ENCODE results near the gene ADD3. TPM values are rescaled to one million over a fixed set of nuclear protein-coding genes. Genes with fewer than 3 reads are reported as not detected.

The ADD3 gene
- total RNA-seq, 1 experiment from 2014 or later, result 86.7 TPM

DNA sequence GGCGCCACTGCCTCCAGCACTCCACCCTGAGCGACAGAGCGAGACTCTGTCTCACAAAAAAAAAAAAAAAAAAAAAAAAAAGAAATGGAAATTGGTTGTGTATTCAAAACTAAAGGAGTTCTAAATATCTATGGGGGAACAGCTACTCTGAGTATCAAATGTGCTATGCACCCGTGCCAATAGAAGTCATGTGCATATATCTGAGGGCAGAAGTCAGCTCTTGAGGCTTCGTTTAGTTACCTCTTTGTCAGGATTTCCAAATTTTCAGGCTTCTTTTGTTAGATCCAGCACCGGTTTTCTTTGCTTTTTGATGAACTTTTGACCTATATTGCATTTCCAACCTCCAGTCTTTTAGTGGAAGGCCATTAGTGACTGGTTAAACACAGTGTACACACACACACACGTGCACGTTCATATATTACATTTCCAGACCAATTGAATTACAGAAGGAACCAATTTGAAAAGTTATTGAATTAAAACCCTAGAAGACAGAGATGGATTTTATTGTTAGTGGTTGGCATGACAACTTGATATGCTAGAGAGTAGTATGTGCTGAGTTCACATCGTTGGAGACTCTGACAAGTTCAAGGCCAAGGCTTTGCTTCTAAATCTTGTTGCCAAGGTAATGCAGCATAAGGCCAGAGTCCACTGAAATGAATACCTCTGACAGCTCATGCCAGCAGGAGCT is 33.1 kb upstream of the ADD3 start:
- no peaks in the 10 kb centered on the region for H3K36me3 Mint-ChIP-seq
- TF ChIP-seq GABPB1 (CRISPR knock-in tag; IDR thresholded peaks at IDR 0.05) (0 out of 2 replicates have a peak, but pooled peaks have one; percentile 17), ZNF219 (CRISPR knock-in tag; IDR thresholded peaks at IDR 0.05; ENCODE audit: borderline replicate concordance) (no peak)
- H3K27me3 Mint-ChIP-seq (ENCODE audit: low read depth), result no peaks in the 10 kb centered on the region
- peaks cover 37% of the 10 kb centered on the region for H3K4me1 Mint-ChIP-seq
- CTCF ChIA-PET, result interaction anchor here (0.6 to 2.8 kb wide), 9 partner anchors 10 to 573 kb away, joined by 3 to 15 read pairs (median 4); no protein-coding TSS in a partner anchor
- ATAC-seq (no peak), DNase-seq (ENCODE audit: low spot score) (no peak)
- H3K4me3 Mint-ChIP-seq, result no peak overlapping the region
- no peak overlapping the region for H3K27ac Mint-ChIP-seq
- no peaks in the 10 kb centered on the region for H3K9me3 Mint-ChIP-seq
- POLR2A ChIA-PET, result interaction anchor here (0.6 to 0.7 kb wide), 2 partner anchors 41 to 83 kb away, joined by 4 to 5 read pairs; no protein-coding TSS in a partner anchor

DNA sequence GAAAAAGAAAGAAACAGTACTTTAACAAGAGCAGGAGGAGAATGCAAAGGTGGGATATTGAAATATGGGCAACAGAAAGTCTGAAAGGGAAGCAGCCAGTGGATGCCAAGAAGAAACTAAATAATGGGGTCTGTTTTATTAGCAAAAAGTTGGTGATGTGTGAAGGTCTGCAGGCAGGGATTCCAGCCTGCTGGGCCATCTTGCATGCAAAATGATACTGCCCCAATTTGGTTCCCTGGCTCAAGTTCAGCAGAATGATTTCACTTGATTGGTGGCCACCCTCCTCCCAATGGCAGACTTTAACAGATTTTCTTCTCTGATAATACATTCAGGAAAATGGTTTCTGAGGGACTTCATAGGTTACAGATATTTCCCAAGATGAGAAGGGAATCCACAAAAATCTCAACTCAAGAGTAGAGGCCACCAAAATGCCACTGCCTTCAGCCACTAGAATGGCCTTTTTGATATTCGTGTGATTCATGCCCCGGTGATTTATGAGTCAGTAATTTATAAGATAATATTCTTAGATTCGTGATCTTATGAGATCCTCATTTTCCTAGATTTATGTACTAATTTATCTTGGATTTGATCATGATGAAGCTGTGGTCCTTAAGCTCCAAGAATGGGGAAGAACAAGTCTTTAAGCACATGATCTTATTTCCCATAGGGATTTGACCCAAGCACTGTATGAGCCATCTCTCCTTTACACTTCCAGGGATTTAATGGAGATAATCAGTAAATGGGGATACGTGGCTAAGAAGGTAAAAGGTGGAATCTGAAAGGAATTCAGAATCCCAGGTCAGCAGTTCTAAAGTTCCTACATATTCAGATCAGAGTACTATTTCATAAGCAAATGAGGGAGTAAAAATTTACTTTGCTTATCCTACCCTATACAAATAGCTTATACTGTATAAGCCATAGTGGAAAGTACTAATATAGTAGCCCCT is 32.3 kb upstream of the ADD3 start:
- no peaks in the 10 kb centered on the region for H3K9me3 Mint-ChIP-seq
- CTCF ChIA-PET, result interaction anchor here (0.5 to 6.2 kb wide), 7 partner anchors 11 to 201 kb away, joined by 3 to 71 read pairs (median 4); partner anchors contain the start of gene ADD3
- no peak overlapping the region for H3K4me3 Mint-ChIP-seq
- H3K36me3 Mint-ChIP-seq, result no peaks in the 10 kb centered on the region
- H3K27me3 Mint-ChIP-seq (ENCODE audit: low read depth), result no peaks in the 10 kb centered on the region
- POLR2A ChIA-PET, result no interaction called here
- DNase-seq (ENCODE audit: low spot score) (no peak), ATAC-seq (no peak)
- H3K27ac Mint-ChIP-seq, result no peak overlapping the region
- TF ChIP-seq KAT7 (CRISPR knock-in tag; IDR thresholded peaks at IDR 0.05; ENCODE audit: borderline replicate concordance), result no peak
- TF ChIP-seq, protein P1, sequence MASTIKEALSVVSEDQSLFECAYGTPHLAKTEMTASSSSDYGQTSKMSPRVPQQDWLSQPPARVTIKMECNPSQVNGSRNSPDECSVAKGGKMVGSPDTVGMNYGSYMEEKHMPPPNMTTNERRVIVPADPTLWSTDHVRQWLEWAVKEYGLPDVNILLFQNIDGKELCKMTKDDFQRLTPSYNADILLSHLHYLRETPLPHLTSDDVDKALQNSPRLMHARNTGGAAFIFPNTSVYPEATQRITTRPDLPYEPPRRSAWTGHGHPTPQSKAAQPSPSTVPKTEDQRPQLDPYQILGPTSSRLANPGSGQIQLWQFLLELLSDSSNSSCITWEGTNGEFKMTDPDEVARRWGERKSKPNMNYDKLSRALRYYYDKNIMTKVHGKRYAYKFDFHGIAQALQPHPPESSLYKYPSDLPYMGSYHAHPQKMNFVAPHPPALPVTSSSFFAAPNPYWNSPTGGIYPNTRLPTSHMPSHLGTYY (CRISPR knock-in tag; IDR thresholded peaks at IDR 0.05), result no peak
- TF ChIP-seq JAZF1 (CRISPR knock-in tag; IDR thresholded peaks at IDR 0.05), result no peak
- TF ChIP-seq, protein P2, sequence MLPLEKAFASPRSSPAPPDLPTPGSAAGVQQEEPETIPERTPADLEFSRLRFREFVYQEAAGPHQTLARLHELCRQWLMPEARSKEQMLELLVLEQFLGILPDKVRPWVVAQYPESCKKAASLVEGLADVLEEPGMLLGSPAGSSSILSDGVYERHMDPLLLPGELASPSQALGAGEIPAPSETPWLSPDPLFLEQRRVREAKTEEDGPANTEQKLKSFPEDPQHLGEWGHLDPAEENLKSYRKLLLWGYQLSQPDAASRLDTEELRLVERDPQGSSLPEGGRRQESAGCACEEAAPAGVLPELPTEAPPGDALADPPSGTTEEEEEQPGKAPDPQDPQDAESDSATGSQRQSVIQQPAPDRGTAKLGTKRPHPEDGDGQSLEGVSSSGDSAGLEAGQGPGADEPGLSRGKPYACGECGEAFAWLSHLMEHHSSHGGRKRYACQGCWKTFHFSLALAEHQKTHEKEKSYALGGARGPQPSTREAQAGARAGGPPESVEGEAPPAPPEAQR (CRISPR knock-in tag; IDR thresholded peaks at IDR 0.05), result no peak
- no peak for TF ChIP-seq ZNF416 (CRISPR knock-in tag; IDR thresholded peaks at IDR 0.05)
- peaks cover 37% of the 10 kb centered on the region for H3K4me1 Mint-ChIP-seq

DNA sequence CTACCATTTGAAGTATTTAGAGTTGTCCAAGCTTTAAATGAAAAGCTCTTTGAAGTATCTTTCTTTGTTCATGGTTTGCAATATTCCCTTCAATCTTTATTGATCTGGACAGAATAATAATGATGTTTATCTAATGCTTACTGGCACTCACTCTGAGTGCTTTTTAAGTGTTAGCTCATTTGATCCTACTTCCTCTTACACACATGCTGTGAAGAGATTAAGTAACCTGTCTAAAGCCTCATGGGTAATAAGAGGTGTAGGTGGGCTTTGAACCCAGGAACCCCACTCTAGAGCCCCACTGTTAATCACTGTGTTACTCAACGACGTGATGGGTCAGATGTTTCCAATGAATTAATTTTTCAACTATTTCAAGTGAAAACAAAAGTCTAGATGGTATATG is 31.1 kb upstream of the ADD3 start:
- ATAC-seq, result no peak
- no peaks in the 10 kb centered on the region for H3K27me3 Mint-ChIP-seq (ENCODE audit: low read depth)

More for the DNA sequence above, 31.1 kb upstream of the ADD3 start:
- Mint-ChIP-seq H3K4me3 (no peak overlapping the region), H3K9me3 (no peaks in the 10 kb centered on the region), H3K4me1 (peaks cover 37% of the 10 kb centered on the region), H3K27ac (no peak overlapping the region), H3K36me3 (no peaks in the 10 kb centered on the region)
- no peak for DNase-seq (ENCODE audit: low spot score)
- ChIA-PET CTCF (interaction anchor here (0.6 to 6.2 kb wide), 4 partner anchors 31 to 93 kb away, joined by 3 to 71 read pairs (median 6); partner anchors contain the start of gene ADD3), POLR2A (interaction anchor here (0.6 kb wide), 1 partner anchor 11 kb away, joined by 3 read pairs; no protein-coding TSS in a partner anchor)
- TF ChIP-seq FOXP1 (CRISPR knock-in tag; IDR thresholded peaks at IDR 0.05; ENCODE audit: borderline replicate concordance) (no peak), EMX1 (CRISPR knock-in tag; IDR thresholded peaks at IDR 0.05) (no peak), ZNF396 (CRISPR knock-in tag; IDR thresholded peaks at IDR 0.05; ENCODE audit: borderline replicate concordance) (no peak), RELA (CRISPR knock-in tag; IDR thresholded peaks at IDR 0.05; ENCODE audit: borderline replicate concordance) (no peak), ZNF317 (CRISPR knock-in tag; IDR thresholded peaks at IDR 0.05; ENCODE audit: borderline replicate concordance, low read depth) (no peak), TEAD1 (CRISPR knock-in tag; IDR thresholded peaks at IDR 0.05) (no peak), JUN (CRISPR knock-in tag; IDR thresholded peaks at IDR 0.05) (no peak)
- TF ChIP-seq, protein P3, sequence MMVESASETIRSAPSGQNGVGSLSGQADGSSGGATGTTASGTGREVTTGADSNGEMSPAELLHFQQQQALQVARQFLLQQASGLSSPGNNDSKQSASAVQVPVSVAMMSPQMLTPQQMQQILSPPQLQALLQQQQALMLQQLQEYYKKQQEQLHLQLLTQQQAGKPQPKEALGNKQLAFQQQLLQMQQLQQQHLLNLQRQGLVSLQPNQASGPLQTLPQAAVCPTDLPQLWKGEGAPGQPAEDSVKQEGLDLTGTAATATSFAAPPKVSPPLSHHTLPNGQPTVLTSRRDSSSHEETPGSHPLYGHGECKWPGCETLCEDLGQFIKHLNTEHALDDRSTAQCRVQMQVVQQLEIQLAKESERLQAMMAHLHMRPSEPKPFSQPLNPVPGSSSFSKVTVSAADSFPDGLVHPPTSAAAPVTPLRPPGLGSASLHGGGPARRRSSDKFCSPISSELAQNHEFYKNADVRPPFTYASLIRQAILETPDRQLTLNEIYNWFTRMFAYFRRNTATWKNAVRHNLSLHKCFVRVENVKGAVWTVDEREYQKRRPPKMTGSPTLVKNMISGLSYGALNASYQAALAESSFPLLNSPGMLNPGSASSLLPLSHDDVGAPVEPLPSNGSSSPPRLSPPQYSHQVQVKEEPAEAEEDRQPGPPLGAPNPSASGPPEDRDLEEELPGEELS (CRISPR knock-in tag; IDR thresholded peaks at IDR 0.05), result no peak
- TF ChIP-seq, protein P4, sequence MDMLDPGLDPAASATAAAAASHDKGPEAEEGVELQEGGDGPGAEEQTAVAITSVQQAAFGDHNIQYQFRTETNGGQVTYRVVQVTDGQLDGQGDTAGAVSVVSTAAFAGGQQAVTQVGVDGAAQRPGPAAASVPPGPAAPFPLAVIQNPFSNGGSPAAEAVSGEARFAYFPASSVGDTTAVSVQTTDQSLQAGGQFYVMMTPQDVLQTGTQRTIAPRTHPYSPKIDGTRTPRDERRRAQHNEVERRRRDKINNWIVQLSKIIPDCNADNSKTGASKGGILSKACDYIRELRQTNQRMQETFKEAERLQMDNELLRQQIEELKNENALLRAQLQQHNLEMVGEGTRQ (CRISPR knock-in tag; IDR thresholded peaks at IDR 0.05), result no peak

All from WTC11 (cell line).